ENCODE results near the gene IAPP.
"Not testable (repeated sequence)": the region's sequence is repeated elsewhere in the genome, so short reads cannot be mapped to it uniquely, and the experiment has no call there.

The IAPP gene

DNA sequence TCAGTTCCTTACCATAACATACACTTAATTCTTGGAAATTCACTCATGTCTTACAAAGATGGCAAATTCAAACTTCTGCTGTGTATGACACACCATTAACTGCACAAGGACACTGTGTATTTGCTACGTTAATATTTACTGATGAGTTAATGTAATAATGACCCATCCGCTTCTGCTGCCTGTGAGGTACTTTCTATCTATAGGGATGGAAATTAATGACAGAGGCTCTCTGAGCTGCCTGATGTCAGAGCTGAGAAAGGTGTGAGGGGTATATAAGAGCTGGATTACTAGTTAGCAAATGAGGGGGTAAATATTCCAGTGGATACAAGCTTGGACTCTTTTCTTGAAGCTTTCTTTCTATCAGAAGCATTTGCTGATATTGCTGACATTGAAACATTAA, at the start of gene IAPP:
Gene IAPP, plus strand, starts transcription at position 301 of the 400 bp plus-strand sequence. CDS start 450 bp downstream, outside the sequence.
- DNase-seq (ENCODE audit: low read depth, low spot score), result no peak

DNA sequence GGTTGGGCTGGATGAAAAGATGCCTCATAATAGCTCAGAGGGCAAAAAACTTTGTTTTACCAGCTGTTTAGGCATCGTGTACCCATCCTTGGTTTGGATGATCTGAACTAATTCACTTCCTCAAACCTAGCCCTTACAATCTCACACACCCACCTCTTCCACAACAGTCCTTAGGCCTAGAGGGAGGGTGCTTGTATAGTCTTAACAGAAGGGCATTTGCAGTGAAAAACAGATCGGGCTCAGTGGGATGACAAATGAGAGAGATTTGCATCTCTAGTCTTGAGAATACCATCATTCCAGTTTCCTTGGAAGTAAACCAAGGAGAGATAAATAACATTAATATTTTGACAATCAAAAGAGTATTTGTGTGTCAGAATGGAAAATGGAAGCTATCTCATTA, 49.0 kb upstream of the IAPP start:
- DNase-seq (ENCODE audit: low read depth, low spot score), result no peak

DNA sequence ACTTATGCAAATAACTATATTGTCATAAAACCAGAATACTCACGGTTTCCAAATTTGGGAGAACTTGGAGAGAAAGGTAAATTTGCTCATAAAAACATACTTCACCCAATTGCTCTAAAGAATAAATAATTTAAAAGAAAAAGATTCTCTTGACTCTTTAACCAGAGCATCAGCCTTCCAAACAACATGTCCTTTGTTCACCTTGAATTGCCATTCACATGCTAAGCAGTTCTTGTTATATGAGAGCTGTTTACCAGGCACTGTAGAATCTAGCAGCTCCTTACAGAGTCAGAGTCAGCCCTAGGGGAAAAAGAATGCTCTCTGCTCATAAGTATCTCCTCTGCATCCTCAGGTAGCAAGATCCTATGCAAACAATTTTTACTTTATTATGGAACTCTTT, 48.2 kb upstream of the IAPP start:
- DNase-seq (ENCODE audit: low read depth, low spot score), result no peak

DNA sequence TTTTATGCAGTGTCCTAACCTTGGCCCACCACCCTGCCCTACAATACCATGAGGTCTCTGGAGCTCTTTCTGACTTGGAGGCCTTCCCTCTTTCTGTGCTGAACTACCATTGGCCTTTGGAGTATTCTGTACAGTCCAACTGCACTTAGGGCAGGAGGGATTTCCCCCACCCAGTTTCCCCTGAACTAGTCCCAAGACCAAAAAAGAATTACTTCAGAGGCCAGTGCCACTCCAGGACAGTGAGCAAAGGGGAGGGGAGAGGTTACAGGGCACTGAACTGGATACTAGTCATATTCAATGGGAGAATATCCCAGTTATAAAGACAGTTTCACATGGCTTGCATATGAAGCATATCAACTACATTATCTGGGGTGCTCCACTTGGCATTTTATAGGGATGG, 44.1 kb upstream of the IAPP start:
- no peak for DNase-seq (ENCODE audit: low read depth, low spot score)

DNA sequence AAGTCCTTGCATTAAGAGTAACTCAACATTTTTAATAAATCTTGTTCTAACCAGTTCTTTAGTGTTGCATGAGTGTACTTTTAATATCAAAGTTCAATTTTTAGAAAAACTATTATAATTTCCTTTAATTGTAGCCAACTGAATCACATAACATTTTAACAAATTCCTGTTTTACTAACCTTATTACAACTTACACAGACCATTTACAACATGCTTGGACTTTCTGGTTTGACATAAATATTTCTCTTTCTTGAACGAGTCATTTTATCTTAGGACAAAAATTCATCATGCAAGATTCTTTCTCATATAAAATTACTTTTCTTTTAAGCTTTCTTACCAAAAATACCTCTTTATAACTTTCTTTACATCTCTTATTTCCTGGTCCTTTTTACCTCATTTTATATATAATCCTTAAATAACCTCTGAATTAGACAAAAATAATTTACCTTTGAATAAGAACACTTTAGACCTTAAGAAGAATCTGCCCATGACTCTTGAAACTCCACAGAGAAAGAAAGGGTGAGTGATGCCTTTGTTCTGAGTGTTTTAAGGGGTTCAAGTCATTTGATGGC, 41.9 kb upstream of the IAPP start:
- no peak for DNase-seq (ENCODE audit: low read depth, low spot score)

DNA sequence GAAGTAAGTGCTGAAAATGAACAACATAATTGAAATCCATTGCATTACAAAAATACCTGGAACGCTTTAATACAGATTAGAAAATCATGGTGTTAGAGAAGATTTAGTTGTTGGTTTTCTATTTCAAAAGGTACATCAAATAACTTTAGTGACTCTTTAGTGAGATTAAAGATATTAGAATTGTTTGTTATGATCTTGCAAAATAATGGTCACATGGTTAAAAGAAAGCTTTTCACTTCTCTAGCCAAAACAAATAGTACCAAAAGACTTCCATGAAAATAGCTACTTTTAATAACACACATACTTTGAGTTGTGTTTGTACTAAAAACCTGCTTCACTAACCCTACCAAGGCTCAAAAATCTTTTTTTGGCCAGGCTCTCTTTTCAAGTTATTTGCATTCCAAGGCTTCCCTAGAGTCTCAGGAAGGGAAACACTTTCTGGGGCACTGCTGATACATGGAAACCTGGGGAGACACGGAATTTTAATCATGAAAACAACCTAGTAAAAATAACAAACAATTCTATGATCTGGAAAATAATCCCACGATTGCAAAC, 37.9 kb upstream of the IAPP start, which contains the start of gene SLCO1A2:
Gene SLCO1A2, minus strand, starts transcription at position 147 of the 555 bp plus-strand sequence. CDS start 270 bp downstream, outside the sequence.
- no peak for DNase-seq (ENCODE audit: low read depth, low spot score)

DNA sequence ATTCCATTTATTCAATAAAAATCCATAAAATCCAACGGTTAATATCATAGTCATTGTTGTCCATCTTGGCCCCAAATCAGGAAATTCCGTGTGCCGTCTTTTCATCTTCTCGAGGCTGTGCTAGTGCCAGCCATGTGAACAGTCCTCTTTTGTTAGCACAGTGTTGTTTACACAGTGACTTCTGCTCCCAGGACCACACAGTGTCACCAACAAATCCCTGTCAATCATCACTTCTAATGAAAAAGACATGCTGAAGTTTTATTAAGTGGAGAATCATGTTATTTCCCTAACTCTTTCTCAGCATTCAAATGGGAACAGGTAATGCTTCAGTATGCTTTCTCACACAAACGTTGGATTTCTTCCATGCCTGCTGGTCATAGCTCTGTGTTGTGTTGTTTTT, 36.0 kb upstream of the IAPP start:
- no peak for DNase-seq (ENCODE audit: low read depth, low spot score)

DNA sequence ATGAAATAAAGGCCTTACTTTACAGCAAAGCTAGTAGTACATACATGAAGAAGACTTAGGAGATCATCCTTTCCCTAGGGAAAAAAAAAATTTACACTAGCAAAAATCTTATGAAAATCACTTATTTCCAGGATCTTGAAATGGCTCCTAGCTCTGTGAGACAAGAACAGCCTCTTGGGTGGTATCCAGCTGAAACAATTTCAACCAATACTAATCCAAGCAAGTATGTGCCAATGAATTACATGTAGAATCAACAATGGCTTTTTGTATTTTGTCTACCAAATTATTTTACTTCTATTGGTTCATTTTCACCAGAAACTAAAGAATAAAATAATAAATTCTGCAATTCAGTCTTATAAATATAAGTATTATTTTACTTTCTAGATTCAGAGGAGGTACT, 35.2 kb upstream of the IAPP start:
- no peak for DNase-seq (ENCODE audit: low read depth, low spot score)

DNA sequence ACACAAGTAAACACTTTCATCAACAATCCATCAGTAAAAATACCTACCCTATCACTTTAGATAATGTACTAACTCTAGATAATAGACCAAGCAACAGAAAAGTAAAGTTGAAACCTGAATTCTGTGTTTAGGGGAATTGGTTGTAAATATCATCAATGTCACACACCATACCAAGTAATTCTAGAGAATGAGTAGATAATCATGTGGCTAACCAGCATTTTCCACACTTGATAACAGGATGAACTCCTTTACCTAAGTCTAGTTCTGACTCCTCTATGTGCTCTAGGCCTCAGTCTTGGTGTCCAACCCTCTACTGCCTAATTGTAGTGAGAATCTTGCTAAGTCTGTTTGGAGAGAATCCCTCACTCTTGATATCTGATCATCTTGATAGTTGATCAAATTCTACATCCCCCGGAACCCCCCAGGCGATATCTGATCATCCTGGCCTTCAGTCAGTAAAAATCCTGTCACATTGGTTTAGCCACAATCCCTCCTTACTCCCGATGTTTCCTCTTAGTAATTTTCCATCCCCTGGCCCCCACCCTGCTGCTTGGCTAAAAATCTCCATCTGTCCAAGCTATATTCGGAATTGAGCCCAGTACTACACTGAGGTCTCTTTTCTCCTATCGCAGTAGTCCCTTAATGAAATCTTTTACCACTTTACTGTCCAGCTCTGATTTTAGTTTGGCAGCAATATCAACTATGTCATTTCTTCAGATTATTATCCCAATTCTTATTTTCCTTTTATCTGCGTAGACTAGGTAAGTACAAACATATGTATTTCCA, 34.5 kb upstream of the IAPP start:
- no peak for DNase-seq (ENCODE audit: low read depth, low spot score)

DNA sequence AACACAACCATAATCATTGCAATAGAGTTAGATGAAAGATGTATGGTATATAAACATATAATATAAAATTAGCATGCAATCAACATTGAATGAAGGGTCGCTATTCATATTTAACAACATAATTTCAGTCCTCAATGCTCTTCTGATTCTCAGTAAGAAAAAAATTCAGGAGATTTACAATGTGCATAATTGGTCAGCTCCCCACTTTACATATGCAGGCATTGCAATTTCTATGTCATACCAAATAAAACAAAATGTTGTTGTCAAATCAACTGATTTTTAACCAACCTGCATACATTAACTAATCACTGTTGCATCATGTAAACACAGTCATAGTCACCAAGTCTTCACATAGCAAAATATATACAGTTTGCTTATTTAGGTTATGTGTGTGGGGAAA, 32.8 kb upstream of the IAPP start:
- DNase-seq (ENCODE audit: low read depth, low spot score), result no peak

DNA sequence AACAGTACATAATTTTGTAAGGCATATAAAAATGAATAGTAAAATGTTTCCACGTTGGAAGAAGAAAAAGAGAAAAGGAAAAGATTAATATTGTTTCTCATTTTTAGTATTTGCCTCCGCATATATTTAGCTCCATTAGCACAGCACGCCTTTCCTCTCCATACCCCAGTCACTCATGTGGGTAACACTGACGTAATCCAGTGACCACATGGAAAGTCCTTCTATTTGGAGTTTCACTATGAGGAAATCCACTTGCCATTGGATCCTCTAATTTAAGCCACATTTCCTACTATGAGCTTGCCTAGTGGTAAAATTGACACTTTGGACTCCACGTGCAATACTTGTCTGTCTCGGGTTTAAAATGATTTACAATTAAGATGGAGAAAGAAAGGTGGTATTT, 32.3 kb upstream of the IAPP start:
- DNase-seq (ENCODE audit: low read depth, low spot score), result no peak

DNA sequence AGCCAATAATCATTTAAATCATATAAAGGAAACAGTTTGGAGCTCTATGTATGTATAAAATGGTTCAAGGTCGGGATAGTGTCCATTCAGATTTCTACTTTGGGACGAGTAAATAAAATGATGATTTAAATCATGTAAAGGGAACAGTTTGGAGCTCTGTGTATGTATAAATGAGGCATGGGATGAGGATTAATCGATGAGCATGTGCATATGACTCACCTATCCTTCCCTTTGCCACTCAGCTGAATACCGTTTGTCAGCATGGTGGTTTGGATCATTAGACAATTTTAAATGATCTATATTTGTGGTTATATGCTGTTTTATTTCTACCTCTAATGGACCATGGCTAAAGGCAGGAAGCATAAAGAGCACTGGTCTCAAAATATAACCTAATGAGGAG, 30.9 kb upstream of the IAPP start:
- no peak for DNase-seq (ENCODE audit: low read depth, low spot score)

DNA sequence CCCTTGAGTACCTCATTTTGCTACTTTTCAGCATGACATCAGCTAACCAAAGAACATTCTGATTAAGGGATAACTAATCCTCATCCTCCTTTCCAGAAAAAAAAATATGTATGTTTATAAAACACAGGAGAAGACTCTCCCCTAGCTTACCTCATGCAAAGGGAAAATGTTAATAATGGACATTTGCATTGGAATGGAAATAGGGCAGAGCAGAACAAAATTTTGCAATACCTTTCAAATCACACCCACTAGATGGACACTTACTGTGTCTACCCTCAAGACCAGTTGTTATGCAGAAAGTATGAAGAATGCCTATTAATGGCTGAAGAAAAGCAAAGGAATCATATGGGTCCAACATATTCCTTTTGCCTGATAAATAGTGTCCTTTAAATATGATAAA, 29.1 kb upstream of the IAPP start:
- no peak for DNase-seq (ENCODE audit: low read depth, low spot score)

DNA sequence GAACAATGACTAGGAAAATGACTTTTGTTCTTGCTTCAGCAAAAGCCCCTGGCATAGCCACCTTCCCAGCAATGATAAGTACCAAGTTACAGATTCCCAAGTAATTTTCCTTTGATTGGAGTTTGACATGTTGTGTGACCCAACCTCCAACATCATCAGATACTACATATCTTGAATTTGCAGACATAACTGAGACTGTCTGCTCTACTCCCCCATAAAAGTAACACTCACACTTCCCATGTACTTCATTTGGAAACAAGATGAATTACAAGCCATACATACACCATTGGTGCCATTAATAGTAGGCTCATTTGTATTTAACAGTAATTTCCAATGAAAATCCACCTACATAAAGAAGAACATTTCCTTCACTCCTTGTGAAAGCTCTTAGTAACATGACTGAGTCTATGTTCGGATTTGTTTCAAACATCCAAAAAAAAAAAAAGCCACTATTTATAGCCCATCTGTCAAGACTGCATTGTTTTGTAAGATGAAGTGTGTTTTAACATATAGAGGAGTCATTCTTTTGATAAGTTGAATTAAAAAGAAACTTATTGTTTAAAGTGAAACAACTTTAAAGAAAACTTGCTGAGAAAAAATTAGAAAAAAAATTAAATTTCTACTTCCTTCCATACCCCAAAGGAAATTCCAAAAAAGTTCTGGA, 26.0 kb upstream of the IAPP start:
- DNase-seq (ENCODE audit: low read depth, low spot score), result no peak

DNA sequence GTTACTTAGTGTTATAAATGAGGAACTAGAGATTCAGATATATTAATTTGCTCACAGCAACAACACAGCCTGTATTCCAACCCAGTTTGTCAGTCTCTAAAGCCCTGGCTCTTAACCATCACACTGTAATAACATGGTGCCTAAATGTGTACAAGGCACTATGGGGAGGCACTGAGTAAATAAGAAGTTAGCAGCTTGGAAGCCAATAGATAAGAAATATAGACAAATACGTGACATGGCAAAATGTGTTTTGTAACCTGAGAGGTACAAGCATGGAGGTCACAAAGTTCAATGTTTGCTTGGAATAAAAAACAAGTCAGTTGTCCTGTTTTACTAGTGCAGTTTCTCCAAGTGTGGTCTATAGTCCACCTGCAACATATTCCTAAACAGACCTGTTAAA, 21.7 kb upstream of the IAPP start:
- no peak for DNase-seq (ENCODE audit: low read depth, low spot score)

DNA sequence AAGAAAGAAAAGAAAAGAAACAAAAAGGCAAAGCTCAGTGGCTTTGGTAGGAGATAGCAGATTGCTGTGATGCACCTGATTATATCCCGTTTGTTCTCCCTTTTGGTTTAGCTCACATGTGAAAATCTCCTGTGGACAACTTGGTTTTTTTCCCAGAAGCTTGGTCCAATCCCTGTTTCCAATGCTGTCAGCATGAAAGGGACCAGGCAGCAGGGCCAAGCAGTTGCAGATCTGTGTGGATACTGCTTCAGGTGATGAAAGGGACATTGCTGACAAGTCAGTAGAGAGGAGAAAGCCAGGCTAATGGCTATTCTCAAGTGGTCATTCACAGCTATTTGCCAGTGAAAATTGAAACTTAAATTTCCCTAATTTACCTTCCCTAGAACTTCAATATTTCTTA, 19.2 kb upstream of the IAPP start:
- no peak for DNase-seq (ENCODE audit: low read depth, low spot score)

DNA sequence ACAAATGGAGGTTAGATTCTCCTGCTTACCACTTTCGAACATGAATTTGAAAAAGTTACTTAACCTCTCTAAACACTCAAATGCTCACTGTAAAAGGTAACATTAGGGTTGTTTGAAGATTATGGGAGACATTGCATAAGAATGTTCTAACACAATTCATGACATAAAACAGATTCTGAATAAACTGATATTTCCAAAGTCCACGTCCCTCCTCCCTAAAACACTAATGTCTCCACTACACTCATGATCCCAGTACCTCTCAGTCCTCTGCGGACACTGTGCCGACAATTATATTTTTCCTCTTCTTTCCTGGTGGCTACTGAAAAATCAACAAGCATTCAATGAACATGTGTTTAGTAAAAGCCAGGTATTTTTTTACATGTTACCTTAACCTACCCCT, 18.8 kb upstream of the IAPP start:
- no peak for DNase-seq (ENCODE audit: low read depth, low spot score)

DNA sequence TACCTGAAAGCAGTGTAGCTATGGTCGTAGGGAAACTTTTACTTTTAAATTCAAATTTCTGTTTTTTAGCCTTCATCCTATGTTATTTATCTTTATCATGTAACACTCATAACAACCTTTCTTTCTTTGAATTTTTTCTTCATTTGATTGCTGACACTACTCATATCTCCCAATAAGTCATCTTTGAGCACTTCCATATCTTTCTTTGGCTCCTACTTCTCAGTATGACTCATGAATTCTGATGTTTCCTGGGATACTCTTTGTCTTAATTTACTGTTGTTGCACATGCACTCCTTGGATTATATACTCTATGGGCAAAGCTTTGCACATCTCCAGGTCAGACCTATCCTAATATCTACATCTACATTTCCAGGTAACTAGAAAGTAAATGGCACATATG, 18.1 kb upstream of the IAPP start:
- DNase-seq (ENCODE audit: low read depth, low spot score), result no peak

DNA sequence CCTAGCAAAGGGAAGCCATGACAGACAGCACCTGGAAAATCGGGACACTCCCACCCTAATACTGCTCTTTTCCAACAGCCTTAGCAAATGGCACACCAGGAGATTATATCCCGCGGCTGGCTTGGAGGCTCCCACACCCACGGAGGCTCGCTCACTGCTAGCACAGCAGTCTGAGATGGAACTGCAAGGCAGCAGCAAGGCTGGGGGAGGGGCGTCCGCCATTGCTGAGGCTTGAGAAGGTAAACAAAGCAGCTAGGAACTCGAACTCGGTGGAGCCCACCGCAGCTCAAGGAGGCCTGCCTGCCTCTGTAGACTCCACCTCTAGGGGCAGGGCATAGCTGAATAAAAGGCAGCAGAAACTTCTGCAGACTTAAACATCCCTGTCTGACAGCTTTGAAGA, 12.1 kb upstream of the IAPP start:
- not testable (repeated sequence) for DNase-seq (ENCODE audit: low read depth, low spot score)

DNA sequence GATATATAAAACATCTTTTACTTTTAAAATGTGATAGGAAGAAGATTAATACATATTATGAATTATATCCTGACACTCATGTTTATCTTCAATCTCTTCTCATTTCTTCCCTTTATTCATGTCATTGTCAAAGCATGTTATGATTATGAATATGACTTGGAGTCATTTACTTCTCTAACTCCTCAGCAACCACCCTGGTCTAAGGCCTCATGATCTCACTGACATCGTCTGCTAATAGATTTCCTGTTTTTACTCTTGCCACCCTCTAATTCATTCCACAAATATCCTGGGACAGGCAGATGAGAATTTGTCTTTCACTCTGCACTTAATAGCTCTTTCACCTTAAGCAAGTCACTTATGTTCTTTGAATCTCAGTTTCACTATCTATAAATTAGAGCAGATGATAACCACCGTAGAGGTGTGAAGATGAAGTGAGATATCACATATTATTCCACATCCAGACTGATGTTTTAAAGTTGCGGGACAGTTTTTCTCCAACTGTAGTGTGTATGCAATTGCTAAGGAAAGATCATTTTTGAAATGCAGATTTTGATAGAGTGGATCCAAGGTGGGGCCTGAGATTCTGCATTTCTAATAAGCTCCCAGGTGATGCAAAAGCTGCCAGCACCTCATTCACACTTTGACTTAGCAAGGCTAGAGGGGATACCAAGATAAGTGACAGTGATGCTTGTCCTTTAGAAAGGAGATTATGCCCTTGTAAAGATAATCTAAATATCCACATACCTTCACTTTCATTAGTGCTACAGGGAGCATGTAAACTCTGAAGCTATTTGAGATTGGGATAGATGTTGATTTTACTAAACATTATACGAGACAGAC, 3.3 kb upstream of the IAPP start:
- no peak for DNase-seq (ENCODE audit: low read depth, low spot score)

DNA sequence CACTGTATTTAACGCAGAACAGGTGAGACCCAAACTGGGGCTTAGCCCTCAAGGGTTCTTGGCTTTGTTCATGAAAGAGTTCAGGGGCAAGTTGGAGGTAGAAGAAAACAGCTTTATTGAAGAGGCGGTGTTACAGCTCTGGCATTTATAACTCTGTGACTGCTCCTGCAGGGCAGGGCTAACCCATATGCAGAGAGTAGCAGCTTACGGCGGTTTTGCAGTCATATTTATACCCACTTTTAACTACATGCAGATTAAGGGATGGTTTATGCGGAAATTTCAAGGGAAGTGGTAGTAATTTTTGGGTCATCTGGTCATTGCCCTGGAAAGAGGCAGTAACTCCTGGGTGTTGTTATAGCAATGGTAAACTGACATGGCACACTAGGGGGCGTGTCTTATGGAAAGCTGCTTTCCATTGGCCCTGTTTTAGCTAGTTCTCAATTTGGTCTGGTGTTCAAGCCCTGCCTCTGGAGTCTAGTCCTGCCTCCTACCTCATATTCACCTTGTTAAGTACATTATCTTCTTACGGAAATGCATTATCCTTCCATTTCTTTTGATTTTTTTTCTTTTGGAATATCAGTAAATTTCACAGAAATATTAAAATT, 1.8 kb upstream of the IAPP start:
- no peak for DNase-seq (ENCODE audit: low read depth, low spot score)

Data from activated naive CD8-positive, alpha-beta T cell treated with anti-CD3 and anti-CD28 coated beads, Interleukin-2, amount 50 U/mL, for 16 hours (primary cell).